ENCODE measurements around the gene WDR20.
"Not testable (repeated sequence)": the region's sequence is repeated elsewhere in the genome, so short reads cannot be mapped to it uniquely, and the experiment has no call there.

Gene WDR20, protein sequence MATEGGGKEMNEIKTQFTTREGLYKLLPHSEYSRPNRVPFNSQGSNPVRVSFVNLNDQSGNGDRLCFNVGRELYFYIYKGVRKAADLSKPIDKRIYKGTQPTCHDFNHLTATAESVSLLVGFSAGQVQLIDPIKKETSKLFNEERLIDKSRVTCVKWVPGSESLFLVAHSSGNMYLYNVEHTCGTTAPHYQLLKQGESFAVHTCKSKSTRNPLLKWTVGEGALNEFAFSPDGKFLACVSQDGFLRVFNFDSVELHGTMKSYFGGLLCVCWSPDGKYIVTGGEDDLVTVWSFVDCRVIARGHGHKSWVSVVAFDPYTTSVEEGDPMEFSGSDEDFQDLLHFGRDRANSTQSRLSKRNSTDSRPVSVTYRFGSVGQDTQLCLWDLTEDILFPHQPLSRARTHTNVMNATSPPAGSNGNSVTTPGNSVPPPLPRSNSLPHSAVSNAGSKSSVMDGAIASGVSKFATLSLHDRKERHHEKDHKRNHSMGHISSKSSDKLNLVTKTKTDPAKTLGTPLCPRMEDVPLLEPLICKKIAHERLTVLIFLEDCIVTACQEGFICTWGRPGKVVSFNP

DNA sequence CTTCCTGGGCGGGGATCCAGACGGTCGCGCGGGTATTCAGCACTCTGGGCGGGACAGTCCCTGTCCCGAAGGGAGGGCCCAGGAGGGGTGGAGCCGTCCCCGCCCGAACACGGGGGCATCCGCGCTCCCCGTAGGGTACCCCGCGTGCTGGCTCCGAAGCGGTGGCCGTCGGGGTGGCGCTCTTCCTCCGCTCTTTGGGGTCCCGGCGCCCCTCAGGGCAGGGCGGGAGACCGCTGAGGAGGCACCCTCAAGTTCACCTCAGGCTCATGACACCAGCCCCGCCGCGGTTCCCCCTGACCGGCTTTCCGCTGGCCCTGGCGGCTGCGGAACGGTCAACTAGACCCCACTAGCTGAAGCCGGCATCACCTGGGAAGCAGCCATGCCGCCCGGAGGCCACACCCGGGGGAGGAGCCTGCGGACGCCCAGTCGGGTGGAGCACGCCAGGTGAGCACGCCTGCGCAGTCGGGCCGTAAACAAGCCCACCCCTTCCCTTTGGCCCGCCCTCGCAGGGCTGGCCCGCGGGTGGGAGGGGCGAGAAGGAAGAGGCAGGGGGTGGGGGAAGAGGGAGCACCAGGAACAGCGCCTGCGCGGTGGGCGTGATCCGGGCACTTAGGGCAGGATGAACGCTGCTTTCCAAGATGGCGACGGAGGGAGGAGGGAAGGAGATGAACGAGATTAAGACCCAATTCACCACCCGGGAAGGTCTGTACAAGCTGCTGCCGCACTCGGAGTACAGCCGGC, at the start of gene WDR20:
TSS of gene WDR20 (plus strand) at position 612 of the 741 bp plus-strand sequence. CDS start at position 639, 27 bp downstream.
- peak; percentile 100 for DNase-seq (ENCODE audit: low spot score)

- no peak for DNase-seq (ENCODE audit: low spot score)
Measured at GRCh38 chr14:102090713-102091112, 49.0 kb upstream of the WDR20 start.

DNA sequence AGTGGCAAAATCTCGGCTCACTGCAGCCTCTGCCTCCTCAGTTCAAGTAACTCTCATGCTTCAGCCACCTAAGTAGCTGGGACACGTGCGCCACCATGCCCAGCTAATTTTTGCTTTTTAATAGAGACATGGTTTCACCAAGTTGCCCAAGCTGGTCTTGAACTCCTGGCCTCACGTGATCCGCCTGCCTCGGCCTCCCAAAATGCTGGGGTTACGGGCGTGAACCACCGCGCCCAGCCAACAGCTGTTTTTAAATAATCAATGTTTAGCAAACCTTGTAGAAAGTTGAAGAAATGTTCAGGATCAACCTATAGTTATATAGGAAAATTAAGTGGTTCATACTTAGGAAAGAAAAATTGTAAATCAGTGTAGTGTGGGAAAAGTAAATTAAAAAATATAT, 46.9 kb upstream of the WDR20 start:
- DNase-seq (ENCODE audit: low spot score): no peak

- no peak for DNase-seq (ENCODE audit: low spot score)
Measured at GRCh38 chr14:102094101-102094500, 45.6 kb upstream of the WDR20 start.

GRCh38 chr14:102095231-102095870, 44.3 kb upstream of the WDR20 start:
- DNase-seq (ENCODE audit: low spot score): no peak

GRCh38 chr14:102095871-102096568, 43.7 kb upstream of the WDR20 start:
- no peak for DNase-seq (ENCODE audit: low spot score)

DNA sequence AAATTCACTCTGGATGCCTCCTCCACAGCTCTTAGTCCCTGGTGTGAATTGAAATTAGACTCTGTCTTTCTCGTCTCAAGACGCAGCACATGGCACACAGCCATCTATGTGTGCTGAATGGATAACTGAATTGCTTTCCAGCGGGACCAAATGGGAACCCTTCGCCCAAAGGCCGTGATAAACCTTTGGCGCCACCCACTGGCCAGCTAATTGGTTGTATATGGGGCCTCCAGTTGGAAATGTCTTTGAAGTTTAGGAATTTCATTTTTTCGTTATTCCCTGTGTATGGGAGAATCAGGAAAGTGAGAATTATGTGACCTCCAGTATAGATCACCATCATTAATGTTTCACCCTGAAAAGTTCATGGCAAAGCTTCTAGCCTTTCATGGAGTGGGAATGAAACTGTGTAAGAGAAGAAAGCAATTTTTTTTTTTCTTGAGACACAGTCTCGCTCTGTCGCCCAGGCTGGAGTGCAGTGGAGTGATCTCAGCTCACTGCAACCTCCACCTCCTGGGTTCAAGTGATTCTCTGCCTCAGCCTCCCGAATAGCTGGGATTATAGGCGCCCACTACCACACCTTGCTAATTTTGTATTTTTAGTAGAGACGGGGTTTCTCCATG, 43.0 kb upstream of the WDR20 start:
- DNase-seq (ENCODE audit: low spot score): peak; percentile 56

- no peak for DNase-seq (ENCODE audit: low spot score)
Measured at GRCh38 chr14:102097441-102098135, 42.1 kb upstream of the WDR20 start.

- no peak for DNase-seq (ENCODE audit: low spot score)
Measured at GRCh38 chr14:102103062-102103695, 36.5 kb upstream of the WDR20 start.

GRCh38 chr14:102105369-102105768, 34.3 kb upstream of the WDR20 start:
- no peak for DNase-seq (ENCODE audit: low spot score)

DNA sequence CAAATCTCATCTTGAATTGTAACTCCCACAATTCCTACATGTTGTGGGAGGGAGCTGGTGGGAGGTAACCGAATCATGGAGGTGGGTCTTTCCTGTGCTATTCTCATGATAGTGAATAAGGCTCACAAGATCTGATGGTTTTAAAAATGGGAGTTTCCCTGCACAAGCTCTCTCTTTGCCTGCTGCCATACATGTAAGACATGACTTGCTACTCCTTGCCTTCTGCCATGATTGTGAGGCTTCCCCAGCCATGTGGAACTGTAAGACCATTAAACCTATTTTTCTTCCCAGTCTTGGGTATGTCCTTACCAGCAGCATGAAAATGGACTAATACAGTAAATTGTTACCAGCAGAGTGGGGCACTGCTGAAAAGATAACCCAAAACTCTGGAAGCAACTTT, 30.4 kb upstream of the WDR20 start:
- not testable (repeated sequence) for DNase-seq (ENCODE audit: low spot score)

GRCh38 chr14:102111101-102111500, 28.6 kb upstream of the WDR20 start:
- DNase-seq (ENCODE audit: low spot score): no peak

DNA sequence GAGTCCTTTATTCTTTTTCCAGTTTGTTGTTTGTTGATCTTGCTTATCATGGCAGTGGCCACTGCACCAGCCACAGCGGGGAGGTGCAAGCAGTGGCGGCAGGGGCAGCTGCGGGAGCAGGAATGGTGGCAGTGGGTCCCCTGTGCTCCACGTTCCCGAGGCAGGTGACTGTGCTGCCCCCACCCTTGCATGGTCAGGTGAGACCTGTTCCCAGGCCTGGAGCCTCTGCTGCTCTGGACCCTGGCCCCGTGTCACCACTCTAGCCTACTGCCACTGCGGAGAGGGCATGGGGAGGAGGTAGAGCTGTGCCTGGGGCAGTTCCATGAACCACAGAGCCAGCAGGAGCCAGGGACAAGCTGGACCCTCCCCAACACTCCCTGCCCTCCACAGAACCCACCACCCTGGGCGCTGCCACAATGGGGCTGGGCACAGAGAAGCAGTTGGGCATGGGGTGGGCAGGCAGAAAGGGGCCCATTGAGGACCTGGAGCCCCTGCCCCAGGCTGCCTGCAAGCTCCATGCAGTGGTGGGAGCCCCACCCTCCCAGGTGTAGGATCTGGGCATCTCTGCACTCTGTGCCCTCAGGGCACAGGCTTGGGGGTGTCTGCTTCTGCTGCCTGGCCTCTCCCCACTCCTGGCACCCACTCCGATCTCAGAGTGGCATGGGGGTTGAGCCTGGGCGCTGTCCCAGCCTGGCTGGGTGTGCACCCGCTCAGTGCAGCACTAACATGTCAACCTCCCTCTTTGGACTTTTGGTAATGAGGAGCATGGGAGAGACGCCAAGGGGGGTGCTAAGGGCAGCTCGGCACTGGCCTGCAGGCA, 23.1 kb upstream of the WDR20 start:
- no peak for DNase-seq (ENCODE audit: low spot score)

DNA sequence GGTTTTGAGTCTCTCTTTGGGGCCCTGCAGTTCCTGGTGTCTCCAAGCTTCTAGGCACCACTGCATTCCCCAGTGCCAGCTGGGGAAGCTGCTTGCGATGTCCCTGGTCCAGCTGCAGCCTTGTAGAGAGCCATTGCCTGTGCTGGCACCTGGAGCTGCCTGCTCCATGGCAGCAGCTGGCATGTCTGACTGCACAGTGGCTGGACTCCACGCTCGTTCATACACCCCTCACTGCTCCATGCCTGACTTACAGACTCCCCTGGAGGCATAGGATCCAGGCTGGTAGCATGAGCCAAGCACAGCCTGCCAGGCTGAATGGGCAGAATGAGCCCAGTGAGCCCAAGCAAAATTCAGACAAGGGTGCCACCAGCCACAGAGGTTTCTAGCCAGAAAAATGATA, 21.8 kb upstream of the WDR20 start:
- DNase-seq (ENCODE audit: low spot score): no peak

DNA sequence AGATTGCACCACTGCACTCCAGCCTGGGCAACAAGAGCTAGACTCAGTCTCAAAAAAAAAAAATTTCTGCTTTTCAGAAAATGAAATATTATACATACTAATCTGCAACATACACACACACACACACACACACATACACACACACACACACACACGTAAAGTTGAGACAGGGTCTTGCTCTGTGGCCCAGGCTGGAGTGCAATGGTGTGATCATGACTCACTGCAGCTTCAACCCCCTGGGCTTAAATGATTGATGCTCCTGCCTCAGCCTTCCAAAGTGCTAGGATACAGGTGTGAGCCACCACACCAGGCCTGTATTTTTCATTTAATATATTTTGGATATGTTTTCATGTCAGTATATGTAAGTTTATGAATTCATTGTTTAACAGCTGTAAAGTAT, 18.8 kb upstream of the WDR20 start:
- DNase-seq (ENCODE audit: low spot score): no peak

DNA sequence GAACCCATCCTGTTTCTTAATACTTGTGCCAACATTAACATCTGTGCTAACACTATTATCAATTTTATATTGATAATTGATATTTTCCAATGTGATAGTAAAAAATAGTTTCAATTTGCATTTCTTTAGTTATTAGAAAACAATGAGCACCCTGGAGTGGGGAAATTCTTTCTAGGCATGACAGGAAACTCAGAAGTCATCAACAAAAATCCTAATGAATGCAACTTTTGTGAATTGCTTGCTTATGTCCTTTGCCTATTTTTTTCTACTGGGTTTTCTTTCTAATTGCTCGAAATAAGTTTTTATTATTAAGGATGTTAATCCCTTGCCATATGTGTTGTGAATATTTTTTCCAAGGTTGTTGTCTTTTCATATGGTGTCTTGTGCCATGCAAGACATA, 18.1 kb upstream of the WDR20 start:
- DNase-seq (ENCODE audit: low spot score): no peak

DNA sequence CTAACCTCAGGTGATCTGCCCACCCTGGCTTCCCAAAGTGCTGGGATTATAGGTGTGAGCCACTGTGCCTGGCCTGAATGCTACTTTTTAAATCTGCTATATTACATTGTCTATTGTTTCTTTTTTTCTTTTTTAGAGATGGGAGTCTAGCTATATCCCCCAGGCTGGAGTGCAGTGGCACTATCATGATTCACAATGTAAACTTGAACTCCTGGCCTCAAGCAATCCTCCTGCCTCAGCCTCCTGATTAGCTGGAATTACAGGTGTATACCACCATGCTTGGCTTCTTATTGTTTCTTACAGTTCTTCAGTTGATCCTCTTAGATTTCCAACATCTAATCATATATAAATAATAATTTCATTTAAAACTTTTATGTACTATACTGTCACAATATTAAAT, 15.3 kb upstream of the WDR20 start:
- no peak for DNase-seq (ENCODE audit: low spot score)

GRCh38 chr14:102125546-102125945, 14.2 kb upstream of the WDR20 start:
- DNase-seq (ENCODE audit: low spot score): no peak

- DNase-seq (ENCODE audit: low spot score): no peak
Measured at GRCh38 chr14:102126807-102127455, 12.8 kb upstream of the WDR20 start.
